HepG2 (cell line): ENCODE measurements around the gene SETD1B. TPM values are rescaled to one million over a fixed set of nuclear protein-coding genes. Genes with fewer than 3 reads are reported as not detected.
A peak's percentile ranks its signal among the peaks of the same experiment; 100 is the strongest.

Experiments
- ARHGAP35 ChIP-seq: sonication (generic); formaldehyde crosslinking; IDR thresholded peaks from 2 replicates; pipeline ENCODE4 v1.9.0; 2022; ENCODE audit warnings: mild to moderate bottlenecking, inconsistent platforms, moderate library complexity, missing genetic modification reagents, borderline replicate concordance
- ARNT ChIP-seq: fragments of 450-650 bp; IDR thresholded peaks from 2 replicates; pipeline ENCODE4 v1.6.1; 2017
- ELF4 ChIP-seq: sonication (generic); formaldehyde crosslinking; IDR thresholded peaks from 2 replicates; pipeline ENCODE4 v1.5.0; 2020; ENCODE audit warnings: missing genetic modification reagents, mild to moderate bottlenecking, moderate library complexity, borderline replicate concordance
- KDM5B ChIP-seq: sonication (generic); formaldehyde crosslinking; IDR thresholded peaks from 2 replicates; pipeline ENCODE4 v1.4.0; 2020; ENCODE audit warnings: missing genetic modification reagents, mild to moderate bottlenecking, borderline replicate concordance
- KLF13 ChIP-seq: sonication (generic); formaldehyde crosslinking; IDR thresholded peaks from 2 replicates; pipeline ENCODE4 v1.4.0; 2020; ENCODE audit warnings: mild to moderate bottlenecking, missing genetic modification reagents
- NBN ChIP-seq: fragments of 450-650 bp; conservative IDR thresholded peaks from 2 replicates; pipeline ENCODE4 v1.6.1; 2017
- NR1H2 ChIP-seq: sonication (generic); formaldehyde crosslinking; IDR thresholded peaks from 2 replicates; pipeline ENCODE4 v1.8.1; 2022; ENCODE audit warnings: low read depth, missing genetic modification reagents, borderline replicate concordance
- RAD51 ChIP-seq: fragments of 450-650 bp; IDR thresholded peaks from 2 replicates; pipeline ENCODE4 v1.6.1; 2016; ENCODE audit warnings: borderline replicate concordance
- SAP130 ChIP-seq: IDR thresholded peaks from 2 replicates; pipeline ENCODE4 v1.6.1; 2016; ENCODE audit warnings: low read depth
- SP140L ChIP-seq: sonication (generic); formaldehyde crosslinking; IDR thresholded peaks from 2 replicates; pipeline ENCODE4 v1.4.0; 2020; ENCODE audit warnings: missing genetic modification reagents, borderline replicate concordance
- TBP ChIP-seq: sonication (generic); formaldehyde crosslinking; IDR thresholded peaks from 2 replicates; pipeline ENCODE4 v1.5.0; 2020; ENCODE audit warnings: missing genetic modification reagents
- TOE1 ChIP-seq: sonication (generic); formaldehyde crosslinking; IDR thresholded peaks from 2 replicates; pipeline ENCODE4 v1.4.0; 2020; ENCODE audit warnings: mild to moderate bottlenecking, missing genetic modification reagents
- YEATS4 ChIP-seq: sonication (generic); formaldehyde crosslinking; IDR thresholded peaks from 2 replicates; pipeline ENCODE4 v1.4.0; 2020; ENCODE audit warnings: missing genetic modification reagents, borderline replicate concordance
- ZFP82 ChIP-seq: sonication (generic); formaldehyde crosslinking; IDR thresholded peaks from 2 replicates; pipeline ENCODE4 v1.5.1; 2020; ENCODE audit warnings: mild to moderate bottlenecking, missing genetic modification reagents, borderline replicate concordance
- ZNF274 ChIP-seq: sonication (generic); formaldehyde crosslinking; IDR thresholded peaks from 2 replicates; pipeline ENCODE4 v1.5.1; 2020; ENCODE audit warnings: mild to moderate bottlenecking, missing genetic modification reagents
- ZNF30 ChIP-seq: sonication (generic); formaldehyde crosslinking; IDR thresholded peaks from 2 replicates; pipeline ENCODE4 v1.5.0; 2020; ENCODE audit warnings: mild to moderate bottlenecking, missing genetic modification reagents
- ZNF451 ChIP-seq: sonication (generic); formaldehyde crosslinking; IDR thresholded peaks from 2 replicates; pipeline ENCODE4 v1.5.0; 2020; ENCODE audit warnings: mild to moderate bottlenecking, missing genetic modification reagents
- ZNF567 ChIP-seq: sonication (generic); formaldehyde crosslinking; IDR thresholded peaks from 2 replicates; pipeline ENCODE4 v1.8.1; 2023; ENCODE audit warnings: mild to moderate bottlenecking, missing genetic modification reagents, borderline replicate concordance
- ZNF660 ChIP-seq: sonication (generic); formaldehyde crosslinking; IDR thresholded peaks from 2 replicates; pipeline ENCODE4 v1.5.1; 2020; ENCODE audit warnings: mild to moderate bottlenecking, low read depth, missing genetic modification reagents, borderline replicate concordance
- ZNF766 ChIP-seq: sonication (generic); formaldehyde crosslinking; IDR thresholded peaks from 2 replicates; pipeline ENCODE4 v1.5.0; 2020; ENCODE audit warnings: missing genetic modification reagents, borderline replicate concordance
- ZSCAN12 ChIP-seq: sonication (generic); formaldehyde crosslinking; IDR thresholded peaks from 2 replicates; pipeline ENCODE4 v1.9.0; 2021; ENCODE audit warnings: mild to moderate bottlenecking, missing genetic modification reagents
- ZSCAN9 ChIP-seq: IDR thresholded peaks from 2 replicates; pipeline ENCODE4 v1.6.1; 2016; ENCODE audit warnings: borderline replicate concordance
- polyA plus RNA-seq, 8 experiments: library from polyadenylated mRNA; depleted of rRNA in 3 of 8; stranded (reverse) in 7 of 8; unstranded in 1 of 8; fragments of >200 nt; fragmentation: Illumina TruSeq in 4 of 8; extraction: Trizol in 4 of 8; gene quantifications; 2 replicates each; pipeline versions ENCODE4 v1.2.1 to v1.2.3, GENCODE V29; 2011 to 2016; ENCODE audit warnings: low read depth in 4 of 8, missing spikeins in 1 of 8, mixed read lengths in 1 of 8; ENCODE audit not compliant: insufficient read depth in 1 of 8
- total RNA-seq, 5 experiments: library from RNA; depleted of rRNA; stranded (reverse); fragments of >200 nt; fragmentation: Illumina TruSeq; extraction: Trizol; gene quantifications; 2 replicates each; pipeline ENCODE4 v1.2.3, GENCODE V29; 2016; ENCODE audit warnings: low read depth in 1 of 5
- TF ChIP-seq, protein P1 (sequence below): IDR thresholded peaks from 2 replicates; pipeline ENCODE4 v1.6.1; 2016; ENCODE audit warnings: low read depth
- TF ChIP-seq, protein P2 (sequence below): sonication (generic); formaldehyde crosslinking; conservative IDR thresholded peaks from 2 replicates; pipeline ENCODE4 v1.8.1; 2023; ENCODE audit warnings: missing genetic modification reagents
- TF ChIP-seq, protein P3 (sequence below): sonication (generic); formaldehyde crosslinking; IDR thresholded peaks from 2 replicates; pipeline ENCODE4 v1.4.0; 2020; ENCODE audit warnings: missing genetic modification reagents; ENCODE audit errors: not compliant biosample characterization
- TF ChIP-seq, protein P4 (sequence below): fragments of 450-650 bp; IDR thresholded peaks from 2 replicates; pipeline ENCODE4 v1.6.1; 2016

Gene SETD1B
- total and polyA plus RNA-seq, 2 of the 13 experiments (the other 11 are each of a cell fraction or from before 2014, with no cell fraction given) = 1.1 to 1.4 TPM

DNA sequence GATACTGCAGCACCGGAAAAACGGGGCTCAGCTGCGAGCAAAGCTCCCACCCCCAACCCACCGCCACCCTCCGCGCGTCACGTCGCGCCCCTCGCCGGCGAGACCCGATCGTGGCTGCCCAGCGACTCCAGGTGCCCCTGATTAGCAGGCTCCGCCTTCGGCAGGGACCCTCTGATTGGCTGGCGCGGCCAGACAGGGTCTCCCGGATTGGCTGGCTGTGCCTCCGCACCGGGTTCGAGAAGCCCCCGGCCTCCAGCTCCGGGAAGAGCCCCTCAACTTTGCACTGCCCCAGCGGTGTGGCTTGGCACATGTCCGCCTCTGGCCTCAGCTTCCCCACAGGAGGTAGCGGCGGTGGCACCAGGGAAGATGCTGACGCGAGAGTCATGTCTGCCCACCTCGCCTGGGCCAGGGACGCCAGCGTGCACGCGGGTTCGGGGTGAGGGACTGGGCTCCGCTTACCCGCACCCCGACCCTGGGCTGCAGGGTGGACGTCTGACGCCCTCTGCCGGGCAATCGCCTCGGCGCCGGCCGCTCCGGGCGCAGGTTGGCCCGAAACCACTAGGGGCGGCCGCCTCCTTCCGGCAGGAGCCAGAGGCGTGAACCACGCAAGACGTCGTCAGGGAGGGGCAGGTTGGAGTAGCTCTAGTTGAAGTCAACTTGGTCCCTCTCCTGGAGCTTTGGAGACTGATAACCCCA is 9.8 kb upstream of the SETD1B start (continued):
- TF ChIP-seq, protein P1, sequence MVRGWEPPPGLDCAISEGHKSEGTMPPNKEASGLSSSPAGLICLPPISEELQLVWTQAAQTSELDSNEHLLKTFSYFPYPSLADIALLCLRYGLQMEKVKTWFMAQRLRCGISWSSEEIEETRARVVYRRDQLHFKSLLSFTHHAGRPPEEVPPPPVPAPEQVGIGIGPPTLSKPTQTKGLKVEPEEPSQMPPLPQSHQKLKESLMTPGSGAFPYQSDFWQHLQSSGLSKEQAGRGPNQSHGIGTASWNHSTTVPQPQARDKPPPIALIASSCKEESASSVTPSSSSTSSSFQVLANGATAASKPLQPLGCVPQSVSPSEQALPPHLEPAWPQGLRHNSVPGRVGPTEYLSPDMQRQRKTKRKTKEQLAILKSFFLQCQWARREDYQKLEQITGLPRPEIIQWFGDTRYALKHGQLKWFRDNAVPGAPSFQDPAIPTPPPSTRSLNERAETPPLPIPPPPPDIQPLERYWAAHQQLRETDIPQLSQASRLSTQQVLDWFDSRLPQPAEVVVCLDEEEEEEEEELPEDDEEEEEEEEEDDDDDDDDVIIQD (CRISPR knock-in tag) = peak; percentile 39; the same call in 1 of the 2 replicates
- TF ChIP-seq ZNF451 (CRISPR knock-in tag) = 0 out of 2 replicates have a peak, but pooled peaks have one; percentile 76
- TF ChIP-seq KDM5B (CRISPR knock-in tag) = peak; percentile 66; the same call in 1 of the 2 replicates
- TF ChIP-seq SAP130 = peak; percentile 82
- TF ChIP-seq NBN = no peak
- TF ChIP-seq, protein P2, sequence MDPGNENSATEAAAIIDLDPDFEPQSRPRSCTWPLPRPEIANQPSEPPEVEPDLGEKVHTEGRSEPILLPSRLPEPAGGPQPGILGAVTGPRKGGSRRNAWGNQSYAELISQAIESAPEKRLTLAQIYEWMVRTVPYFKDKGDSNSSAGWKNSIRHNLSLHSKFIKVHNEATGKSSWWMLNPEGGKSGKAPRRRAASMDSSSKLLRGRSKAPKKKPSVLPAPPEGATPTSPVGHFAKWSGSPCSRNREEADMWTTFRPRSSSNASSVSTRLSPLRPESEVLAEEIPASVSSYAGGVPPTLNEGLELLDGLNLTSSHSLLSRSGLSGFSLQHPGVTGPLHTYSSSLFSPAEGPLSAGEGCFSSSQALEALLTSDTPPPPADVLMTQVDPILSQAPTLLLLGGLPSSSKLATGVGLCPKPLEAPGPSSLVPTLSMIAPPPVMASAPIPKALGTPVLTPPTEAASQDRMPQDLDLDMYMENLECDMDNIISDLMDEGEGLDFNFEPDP = no peak
- peak; percentile 74; the same call in 1 of the 2 replicates for TF ChIP-seq ZSCAN9
- no peak; the same call in 1 of the 2 replicates for TF ChIP-seq ZNF660 (CRISPR knock-in tag)
- no peak for TF ChIP-seq NR1H2 (CRISPR knock-in tag)
- peak; percentile 90; the same call in 1 of the 2 replicates for TF ChIP-seq ZNF274 (CRISPR knock-in tag)
- TF ChIP-seq, protein P3, sequence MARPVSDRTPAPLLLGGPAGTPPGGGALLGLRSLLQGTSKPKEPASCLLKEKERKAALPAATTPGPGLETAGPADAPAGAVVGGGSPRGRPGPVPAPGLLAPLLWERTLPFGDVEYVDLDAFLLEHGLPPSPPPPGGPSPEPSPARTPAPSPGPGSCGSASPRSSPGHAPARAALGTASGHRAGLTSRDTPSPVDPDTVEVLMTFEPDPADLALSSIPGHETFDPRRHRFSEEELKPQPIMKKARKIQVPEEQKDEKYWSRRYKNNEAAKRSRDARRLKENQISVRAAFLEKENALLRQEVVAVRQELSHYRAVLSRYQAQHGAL (CRISPR knock-in tag) = no peak
- TF ChIP-seq ARHGAP35 = peak; percentile 92
- TF ChIP-seq, protein P4, sequence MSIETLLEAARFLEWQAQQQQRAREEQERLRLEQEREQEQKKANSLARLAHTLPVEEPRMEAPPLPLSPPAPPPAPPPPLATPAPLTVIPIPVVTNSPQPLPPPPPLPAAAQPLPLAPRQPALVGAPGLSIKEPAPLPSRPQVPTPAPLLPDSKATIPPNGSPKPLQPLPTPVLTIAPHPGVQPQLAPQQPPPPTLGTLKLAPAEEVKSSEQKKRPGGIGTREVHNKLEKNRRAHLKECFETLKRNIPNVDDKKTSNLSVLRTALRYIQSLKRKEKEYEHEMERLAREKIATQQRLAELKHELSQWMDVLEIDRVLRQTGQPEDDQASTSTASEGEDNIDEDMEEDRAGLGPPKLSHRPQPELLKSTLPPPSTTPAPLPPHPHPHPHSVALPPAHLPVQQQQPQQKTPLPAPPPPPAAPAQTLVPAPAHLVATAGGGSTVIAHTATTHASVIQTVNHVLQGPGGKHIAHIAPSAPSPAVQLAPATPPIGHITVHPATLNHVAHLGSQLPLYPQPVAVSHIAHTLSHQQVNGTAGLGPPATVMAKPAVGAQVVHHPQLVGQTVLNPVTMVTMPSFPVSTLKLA = no peak
- no peak for TF ChIP-seq TOE1 (CRISPR knock-in tag)
- TF ChIP-seq KLF13 (CRISPR knock-in tag) = 0 out of 2 replicates have a peak, but pooled peaks have one; percentile 62
- TF ChIP-seq ZNF30 (CRISPR knock-in tag) = no peak
- TF ChIP-seq ARNT = no peak
- TF ChIP-seq SP140L = no peak
- TF ChIP-seq ZNF766 = no peak
- 0 out of 2 replicates have a peak, but pooled peaks have one; percentile 53 for TF ChIP-seq TBP (CRISPR knock-in tag)
- TF ChIP-seq ELF4 = no peak
- TF ChIP-seq ZFP82 (CRISPR knock-in tag) = peak; percentile 55; the same call in 1 of the 2 replicates
- no peak for TF ChIP-seq RAD51
- TF ChIP-seq ZSCAN12 (CRISPR knock-in tag) = peak; percentile 78; the same call in 1 of the 2 replicates
- peak; percentile 87; the same call in 1 of the 2 replicates for TF ChIP-seq YEATS4 (CRISPR knock-in tag)
- 0 out of 2 replicates have a peak, but pooled peaks have one; percentile 69 for TF ChIP-seq ZNF567
